Activated CD8-positive, alpha-beta memory T cell treated with anti-CD3 and anti-CD28 coated beads for 1 hour (primary cell): ENCODE measurements around the gene NID1.
"Not testable (repeated sequence)": the region's sequence is repeated elsewhere in the genome, so short reads cannot be mapped to it uniquely, and the experiment has no call there.

Experiments used
- DNase-seq, 2 donors: peaks; one replicate each; pipeline ENCODE4 v3.0.0-alpha.2; 2020; ENCODE audit warnings: low read depth in 1 of 2; ENCODE audit errors: extremely low read depth in 1 of 2

NID1 gene

DNA sequence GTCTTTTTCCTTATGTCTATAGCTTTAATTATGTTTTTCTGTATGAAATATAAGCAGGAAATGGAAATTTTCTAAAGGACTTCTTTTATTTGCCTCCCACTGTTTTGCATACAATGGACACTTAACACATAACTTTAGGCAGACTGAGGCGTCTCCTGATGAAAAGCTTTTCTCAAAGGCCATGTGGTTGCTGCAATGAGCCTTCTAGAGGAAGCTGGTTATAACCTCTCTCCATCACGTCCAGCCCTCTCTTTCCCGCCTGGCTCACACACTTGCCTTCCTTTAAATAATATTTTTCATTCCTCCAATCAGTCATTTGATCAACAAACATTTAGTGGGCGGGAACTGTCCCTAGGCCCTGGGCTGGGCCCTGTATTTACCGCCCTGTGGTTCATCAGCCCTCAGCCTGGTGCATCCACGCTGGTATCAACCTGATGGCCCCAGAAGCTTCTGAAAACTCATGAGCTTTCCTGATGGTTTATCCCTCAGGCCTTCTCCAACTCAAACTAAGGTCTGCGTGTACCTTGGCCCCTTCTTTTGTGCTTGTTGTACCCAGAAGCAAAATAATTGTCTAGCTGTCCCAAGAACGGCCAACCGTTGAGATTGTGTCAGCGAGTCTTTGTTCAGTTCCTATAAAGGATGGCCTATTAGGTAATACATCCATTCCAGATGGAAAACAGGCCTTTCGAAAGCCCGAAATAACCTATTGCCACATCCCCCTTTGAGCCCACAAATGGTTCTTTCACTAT is 122.8 kb downstream of the NID1 start:
- no peak for DNase-seq

GRCh38 chr1:235940285-235940684 is 124.6 kb downstream of the NID1 start:
- DNase-seq, result no peak

DNA sequence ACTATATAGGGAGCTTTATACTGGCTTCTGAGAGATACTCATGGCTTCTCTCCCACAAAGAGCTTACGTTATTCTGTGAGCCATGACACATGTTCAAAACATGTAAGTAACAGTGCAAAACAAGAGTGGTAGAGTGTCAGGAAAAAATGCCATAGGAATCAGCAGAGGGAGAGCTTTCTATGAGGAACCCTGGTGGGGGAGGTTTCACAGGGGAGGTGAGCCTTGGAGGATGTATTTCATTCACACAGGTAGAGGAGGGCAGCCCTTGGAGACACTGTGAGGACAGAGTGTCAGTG is 125.5 kb downstream of the NID1 start:
- no peak for DNase-seq

DNA sequence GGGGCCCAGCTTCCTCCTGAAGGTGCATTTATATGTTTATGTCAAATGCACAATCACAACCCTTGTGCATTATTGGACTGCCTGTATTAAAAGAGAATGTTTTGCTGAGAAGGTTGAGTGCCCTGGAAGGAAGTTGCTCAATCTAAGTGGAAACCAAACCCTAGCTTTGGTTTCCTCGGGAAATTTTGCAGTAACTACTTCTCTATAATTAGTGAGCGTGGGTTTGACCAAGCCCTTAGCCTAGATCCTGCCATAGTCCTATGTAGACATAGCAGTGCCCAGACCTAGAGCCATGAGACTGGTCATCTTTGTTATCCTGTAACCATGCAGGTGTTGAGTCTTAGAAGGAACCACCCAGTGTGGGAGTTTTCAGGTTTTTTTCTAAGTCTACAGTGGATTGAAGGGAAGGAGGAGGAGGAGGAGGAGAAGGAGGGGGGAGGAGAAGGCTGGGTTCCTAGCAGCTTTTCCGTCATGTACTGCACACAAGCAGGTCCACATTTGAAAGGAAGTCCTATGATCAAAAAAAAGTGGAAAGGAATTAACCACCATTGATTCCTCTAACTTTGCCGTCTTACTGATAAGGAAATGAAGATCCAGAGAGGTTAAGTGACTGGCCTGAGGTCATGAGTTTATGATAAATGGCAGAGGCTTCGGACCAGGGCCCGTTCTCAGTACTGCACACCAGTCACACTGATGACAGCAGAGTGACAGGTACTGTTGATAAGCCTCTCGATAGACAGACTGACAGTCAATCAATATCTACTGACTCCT is 126.0 kb downstream of the NID1 start:
- DNase-seq, result no peak

GRCh38 chr1:235937123-235937522 is 127.8 kb downstream of the NID1 start:
- no peak for DNase-seq

DNA sequence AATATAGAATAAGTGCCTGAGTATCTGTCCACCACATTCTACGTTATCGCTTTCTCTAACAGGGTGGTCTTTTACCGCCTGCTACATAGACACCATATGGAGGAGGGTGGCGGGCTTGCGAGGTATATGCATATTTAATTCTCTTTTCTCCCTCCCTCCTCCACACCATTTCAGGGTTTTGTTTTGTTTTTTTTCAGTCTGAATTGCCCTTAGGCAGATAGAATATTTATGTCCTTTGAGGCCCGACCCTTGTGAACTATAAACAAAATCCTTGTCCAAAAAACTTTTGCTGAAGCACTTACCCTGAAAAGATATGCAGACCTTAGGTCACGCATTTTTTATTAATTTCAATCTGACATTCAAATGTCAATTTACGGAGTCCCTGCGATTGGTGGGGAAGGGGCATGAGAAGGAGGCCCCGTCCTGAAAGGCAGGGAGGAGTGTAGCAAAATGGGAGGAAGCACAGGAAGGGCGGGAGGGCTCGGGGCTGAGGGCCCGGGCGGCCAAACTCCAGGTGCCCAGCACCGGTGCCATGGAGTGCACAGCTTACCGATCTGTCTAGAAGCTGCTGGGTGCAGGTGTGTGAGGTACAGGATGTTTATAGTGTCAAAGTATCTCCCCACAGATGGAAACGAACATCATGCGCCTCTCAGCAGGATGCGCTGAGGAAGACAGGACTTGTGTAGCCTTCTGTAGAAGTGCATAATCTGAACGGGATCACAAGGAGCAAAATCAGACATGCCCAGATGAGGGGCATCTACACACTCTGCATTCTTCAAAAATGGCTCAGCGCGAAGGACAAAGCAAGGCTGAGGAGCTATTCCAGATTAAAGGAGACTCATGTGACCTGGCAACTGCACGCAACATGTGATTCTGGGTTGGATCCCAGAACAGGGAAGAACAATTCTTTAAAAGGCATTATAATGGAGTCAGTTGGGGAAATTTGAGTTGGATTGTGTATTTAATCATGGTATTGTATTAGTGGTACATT is 129.4 kb downstream of the NID1 start:
- DNase-seq, result no peak

DNA sequence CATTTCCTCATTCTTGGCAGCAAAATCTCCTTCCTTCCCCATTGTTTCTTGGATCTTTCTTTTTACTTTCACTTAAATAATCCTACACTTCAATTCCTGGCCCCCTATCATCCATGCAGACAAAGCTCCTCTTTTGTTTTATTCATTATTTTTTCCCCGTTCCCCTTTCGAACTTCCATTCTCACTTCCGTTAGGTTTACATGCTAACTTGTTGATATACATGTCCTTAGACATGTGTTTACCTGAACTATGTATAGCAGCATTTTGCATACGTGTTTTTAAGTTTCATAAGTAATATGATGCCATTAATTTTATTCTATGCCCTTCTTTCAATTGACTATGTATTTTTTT is 131.1 kb downstream of the NID1 start:
- no peak for DNase-seq

DNA sequence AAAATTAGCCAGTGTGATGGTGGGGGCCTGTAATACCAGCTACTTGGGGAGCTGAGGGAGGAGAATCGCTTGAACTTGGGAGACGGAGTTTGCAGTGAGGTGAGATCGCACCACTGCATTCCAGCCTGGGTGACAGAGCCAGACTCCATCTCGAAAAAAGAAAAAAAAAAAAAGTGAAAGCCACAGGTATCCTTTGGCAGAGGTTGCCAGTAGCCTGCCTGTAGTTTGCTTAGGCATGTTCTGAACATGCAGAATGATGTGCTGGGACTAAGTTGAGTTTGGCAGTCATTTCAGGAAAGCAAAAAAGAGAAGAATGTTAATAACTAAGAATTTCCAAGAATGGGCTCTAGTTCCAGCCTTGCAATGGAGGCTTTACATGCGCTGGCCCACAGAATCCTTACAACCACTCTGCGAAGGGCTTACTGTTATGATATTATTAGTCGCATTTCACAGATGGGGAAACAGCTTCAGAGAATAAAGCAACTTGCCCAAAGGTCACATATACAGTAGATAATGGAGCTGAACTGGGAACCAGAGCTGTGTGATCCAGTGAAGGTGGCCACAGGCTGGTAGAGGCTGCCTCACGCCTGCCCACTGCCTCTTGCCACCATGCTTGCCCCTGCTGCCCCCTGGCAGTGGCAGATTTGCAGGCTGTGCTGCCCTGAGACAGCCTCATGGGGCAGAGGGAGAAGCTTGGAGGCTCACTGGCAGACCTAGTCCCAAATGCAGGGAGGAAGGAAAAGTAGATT is 131.7 kb downstream of the NID1 start:
- DNase-seq, result no peak

- DNase-seq, result no peak
Observed at GRCh38 chr1:235932090-235932510, 132.8 kb downstream of the NID1 start.

DNA sequence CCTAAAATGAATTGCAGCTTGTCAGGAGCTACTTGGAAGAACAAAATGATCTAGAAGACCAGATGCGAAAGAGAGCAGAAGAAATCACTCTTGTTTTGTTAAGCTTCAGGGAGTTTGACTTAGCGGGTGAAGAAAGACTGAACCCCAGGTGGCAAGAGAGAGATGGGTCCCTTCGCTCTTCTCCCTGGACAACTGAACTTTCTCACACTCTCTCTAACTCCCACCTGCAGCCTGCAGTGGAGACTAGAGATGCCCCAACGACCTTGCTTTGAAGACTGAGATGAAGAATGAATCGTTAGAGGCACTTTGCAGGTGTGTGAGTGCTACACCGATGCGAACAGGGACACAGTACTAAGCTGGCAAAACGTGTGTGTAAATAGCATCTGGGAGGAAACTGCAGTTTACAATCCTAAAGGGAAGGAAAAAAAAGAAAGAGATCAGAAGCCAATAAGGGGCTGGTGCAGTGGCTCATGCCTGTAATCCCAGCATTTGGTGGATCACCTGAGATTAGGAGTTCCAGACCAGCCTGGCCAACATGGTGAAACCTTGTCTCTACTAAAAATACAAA is 133.6 kb downstream of the NID1 start:
- DNase-seq, result no peak

DNA sequence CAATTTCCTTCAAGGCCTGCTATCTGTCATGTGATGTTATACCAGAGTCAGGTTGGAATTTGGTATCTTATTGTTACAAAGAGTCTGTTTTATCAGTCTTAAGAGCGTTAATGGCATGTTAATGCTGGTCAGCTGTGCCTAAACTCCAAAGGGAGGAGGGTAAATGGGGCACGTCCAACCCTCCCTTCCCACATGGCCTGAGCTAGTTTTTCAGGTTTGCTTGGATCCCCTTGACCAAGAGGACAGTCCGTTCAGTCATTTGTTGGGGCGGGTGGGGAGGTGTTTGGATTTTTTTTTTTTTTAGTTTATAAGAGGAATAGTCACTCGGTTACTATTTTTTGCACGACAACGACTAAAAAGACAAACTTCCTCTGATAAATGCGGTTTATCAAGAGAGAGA is 134.3 kb downstream of the NID1 start:
- no peak for DNase-seq

DNA sequence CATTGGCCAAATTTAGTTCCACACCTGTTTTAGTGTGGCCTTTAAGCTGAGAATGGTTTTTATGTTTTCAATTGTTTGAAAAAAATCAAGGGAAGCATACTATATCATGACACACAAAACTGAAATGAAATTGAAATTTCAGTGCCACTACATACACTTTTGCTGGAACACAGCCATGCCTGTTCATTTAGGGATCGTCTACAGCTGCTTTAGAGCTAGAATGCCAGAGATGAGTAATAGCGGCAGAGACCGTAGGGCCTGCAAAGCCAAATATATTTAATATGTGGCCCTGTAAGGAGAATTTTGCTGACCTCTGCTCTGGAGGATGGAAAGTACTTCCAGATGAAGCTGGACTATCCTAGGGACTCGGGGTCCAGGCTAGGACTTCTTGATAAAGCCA is 135.7 kb downstream of the NID1 start:
- no peak for DNase-seq

GRCh38 chr1:235928197-235928596 is 136.7 kb downstream of the NID1 start:
- DNase-seq, result no peak

DNA sequence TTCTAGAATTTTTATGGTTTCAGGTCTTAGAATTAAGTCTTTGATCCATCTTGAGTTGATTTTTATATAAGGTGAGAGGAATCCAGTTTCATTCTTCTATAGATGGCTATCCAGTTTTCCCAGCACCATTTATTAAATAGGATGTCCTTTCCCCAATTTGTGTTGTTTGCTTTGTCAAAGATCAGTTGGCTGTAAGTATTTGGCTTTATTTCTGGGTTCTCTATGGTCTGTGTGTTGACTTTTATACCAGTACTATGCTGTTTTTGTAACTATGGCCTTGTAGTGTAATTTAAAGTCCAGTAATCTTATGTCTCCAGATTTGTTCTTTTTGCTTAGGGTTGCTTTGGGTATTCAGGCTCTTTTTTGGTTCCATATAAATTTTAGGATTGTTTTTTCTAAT is 137.3 kb downstream of the NID1 start:
- DNase-seq, result not testable (repeated sequence)
